Superior temporal gyrus (tissue), 1 donor: Measurements from ENCODE around the gene DCDC2B.
"Not testable (repeated sequence)": the region's sequence is repeated elsewhere in the genome, so short reads cannot be mapped to it uniquely, and the experiment has no call there.

ENCODE experiments used
- DNase-seq: peaks from one replicate; pipeline ENCODE4 v3.0.0-alpha.2; 2016; ENCODE audit errors: extremely low spot score

DCDC2B gene

DNA sequence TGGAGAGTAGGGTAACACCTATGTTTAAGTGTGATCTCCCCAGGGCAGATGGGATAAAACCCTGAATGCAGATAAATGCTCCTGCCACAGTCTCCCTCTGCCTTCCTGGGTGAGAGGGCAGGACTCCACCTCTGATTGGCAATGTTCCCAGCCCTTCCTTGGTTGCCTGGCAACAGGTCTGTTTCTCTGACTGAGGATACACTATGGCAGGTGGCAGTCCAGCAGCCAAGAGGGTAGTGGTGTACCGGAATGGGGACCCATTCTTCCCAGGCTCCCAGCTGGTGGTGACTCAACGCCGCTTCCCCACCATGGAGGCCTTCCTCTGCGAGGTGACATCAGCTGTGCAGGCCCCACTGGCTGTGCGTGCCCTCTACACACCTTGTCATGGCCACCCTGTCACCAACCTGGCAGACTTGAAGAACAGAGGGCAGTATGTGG is at the start of gene DCDC2B:
TSS of gene DCDC2B (plus strand) at position 199 of the 438 bp plus-strand sequence. CDS start at position 204, 5 bp downstream.
- DNase-seq: no peak

DNA sequence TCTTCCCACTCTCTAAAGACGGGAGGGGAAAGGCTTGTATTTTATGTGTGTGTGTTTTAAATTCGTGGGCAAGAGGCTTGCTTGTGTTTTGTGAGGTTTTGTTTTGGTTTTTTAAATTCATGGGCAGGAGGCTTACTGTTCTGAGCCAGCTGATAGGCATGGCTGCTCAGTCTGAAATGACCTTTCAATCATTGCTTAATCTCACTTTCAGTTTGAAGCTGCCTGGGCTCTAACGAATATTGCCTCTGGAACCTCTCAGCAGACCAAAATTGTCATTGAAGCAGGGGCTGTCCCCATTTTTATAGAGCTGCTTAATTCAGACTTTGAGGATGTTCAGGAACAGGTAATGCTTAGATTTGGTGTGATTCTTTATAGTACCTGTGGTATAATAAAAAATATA is 49.7 kb upstream of the DCDC2B start:
- no peak for DNase-seq

DNA sequence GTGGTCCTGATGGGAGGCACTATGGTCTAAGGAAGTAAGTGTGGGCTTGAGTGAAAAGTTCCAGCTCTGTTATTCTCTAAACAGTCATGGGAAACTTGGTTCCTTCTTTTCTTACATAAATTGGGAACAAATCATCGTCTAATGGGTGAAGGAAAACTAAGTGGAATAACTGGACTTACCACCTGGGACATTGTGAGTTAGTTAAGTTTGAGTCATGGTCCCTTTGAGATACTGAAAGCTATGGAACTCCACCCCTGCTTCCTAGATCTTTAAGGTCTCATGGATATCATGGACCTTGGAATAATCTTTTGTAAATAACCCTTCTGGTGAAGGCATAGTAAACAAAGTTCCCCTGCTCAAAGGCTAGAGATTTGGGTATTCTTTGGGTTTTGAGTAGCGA is 45.5 kb upstream of the DCDC2B start:
- DNase-seq: no peak

DNA sequence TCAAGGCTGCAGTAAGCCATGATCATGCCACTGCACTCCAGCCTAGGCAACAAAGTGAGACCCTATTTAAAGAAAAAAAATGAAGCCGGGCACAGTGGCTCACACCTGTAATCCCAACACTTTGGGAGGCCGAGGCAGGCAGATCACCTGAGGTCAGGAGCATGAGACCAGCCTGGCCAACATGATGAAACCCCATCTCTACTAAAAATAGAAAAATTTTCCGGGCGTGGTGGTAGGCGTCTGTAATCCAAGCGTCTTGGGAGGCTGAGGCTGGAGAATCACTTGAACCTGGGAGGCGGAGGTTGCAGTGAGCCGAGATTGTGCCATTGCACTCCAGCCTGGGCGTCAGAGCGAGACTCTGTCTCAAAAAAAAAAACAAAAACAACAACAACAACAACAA is 43.3 kb upstream of the DCDC2B start:
- not testable (repeated sequence) for DNase-seq

DNA sequence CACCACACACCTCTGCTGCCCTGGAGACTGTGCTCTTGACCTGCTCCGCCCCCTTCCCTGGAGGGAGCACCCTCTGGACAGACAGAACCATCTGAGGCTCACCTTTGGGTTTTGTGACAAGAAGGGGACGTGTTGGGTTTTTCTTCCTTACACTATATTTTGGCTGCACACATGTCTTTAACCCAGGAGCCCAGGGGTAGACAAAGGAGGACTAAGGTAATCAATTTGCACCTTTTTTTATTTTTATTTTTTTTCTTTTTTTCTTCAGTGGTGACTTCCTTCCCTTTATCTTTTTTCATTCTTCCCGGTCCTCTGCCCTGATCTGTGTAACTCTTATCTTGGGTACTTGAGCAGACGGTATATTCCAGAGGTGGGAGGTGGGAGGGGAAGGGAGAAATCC is 37.9 kb upstream of the DCDC2B start:
- DNase-seq: no peak

DNA sequence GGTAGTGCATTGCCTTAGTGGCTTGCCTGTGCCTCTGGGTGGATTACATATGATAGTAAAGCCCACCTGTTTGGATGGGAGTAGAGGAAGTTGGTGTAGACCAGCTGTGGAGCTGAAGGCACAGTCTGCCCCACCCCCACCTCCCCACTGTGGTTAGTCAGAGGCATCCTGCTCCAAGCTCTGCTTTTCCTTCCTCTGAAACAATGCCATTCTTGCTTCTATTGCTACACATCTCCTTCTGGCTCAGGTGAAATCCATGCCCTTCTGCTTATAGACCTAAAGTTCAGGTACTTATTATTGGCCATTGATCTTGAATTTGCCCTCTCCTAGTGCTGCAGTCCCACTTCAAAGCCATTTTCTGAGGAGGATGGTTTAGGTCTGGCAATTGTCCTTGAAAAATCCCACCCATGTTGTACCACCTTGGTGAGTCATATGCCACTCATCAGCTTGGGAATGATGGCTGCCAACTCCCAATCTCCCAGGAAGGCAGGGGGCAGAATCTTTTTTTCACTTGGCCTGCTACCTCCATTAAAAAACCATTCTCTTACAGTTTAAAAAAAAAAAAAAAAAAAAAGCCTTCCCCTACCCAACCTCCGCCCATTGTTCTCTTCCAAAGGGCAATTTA is 36.2 kb upstream of the DCDC2B start:
- DNase-seq: no peak

DNA sequence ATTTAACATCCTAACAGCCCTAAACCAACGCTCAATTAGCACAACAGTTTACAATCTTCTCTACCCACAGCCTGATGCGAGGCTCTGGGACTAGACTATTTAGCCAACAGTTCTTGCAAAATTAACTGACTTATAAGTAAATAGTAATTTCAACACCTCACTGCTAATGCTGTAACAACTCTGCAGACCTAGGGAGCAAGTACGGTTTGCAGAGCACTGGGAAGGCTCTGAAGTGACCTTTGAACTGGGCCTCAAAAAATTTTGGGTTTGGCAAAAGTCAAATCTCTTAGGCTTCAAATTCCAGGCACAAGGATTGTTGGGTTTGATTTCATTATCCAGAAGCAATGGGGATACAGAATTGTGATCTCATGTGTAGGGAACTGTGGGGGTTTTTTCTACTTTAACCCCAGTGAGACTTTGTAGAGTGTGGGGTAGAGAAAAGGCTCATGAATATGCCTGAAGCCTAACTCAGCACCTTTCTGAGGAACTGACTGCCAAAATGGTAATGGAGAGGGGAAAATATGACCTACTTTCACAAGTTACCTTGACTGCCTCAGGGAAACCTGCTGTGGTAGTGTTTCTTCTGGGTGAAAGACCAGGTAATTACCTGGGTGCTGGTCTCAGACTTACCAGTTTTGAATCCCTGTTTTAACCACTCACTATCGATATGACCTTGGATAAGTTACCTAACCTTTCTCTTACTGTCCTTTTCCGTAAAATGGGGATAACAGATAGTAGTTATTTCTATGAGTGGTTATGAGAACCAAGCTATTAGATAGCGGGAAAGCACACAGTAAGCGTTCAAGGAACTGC is 30.3 kb upstream of the DCDC2B start:
- DNase-seq: no peak

DNA sequence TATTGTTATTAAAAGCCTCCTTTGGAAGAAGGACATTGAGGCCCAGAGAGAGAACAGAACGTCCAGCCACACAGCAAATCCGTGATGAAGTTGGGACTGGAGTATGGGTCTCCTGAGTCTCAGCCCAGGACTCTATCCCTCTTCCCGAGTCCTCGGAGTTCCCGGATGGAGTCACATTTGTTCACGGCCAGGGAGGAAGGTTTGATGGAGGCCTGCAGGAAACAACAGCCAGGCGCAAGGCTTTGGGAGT is 29.8 kb upstream of the DCDC2B start:
- no peak for DNase-seq

DNA sequence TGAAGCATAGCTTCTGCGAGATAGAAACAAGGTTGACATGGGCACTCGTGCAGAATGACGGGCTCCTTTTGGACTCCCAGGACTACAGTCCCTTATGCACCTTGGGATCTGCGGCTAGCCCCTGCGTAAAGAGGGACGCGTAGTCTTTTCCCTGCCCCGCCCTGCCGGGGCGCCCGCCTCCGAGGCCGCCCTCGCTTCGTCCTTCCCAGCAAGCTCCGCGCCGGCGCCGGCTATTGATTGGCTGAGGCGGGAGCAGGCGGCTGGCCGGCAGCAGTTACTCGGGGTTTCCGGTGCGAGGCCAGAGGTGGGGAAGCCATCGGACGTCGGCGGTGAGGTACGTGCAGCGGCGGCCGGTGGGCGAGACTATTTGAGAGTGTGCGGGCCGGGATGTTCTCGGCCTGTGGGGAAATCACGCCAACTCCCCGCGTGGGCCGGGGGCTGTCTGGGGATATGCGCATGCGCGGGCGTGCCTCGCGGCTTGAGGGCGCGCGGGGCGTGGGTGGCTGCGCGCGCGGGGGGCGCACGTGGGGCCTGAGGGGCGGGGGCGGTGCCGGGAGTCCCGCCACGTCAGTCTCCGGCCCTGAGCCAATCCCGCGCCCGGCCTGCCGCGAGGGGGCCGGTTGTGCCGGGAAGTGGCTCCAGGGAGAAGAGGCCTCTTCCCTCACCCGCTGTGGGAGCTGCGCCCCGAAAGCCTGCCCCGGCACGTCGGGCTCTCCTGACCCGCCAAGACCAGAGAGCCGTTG is 29.3 kb upstream of the DCDC2B start, which contains the start of gene TXLNA:
TSS of gene TXLNA (plus strand) at position 233 of the 743 bp plus-strand sequence. CDS start 671 bp downstream, outside the sequence.
- DNase-seq: peak; percentile 93

DNA sequence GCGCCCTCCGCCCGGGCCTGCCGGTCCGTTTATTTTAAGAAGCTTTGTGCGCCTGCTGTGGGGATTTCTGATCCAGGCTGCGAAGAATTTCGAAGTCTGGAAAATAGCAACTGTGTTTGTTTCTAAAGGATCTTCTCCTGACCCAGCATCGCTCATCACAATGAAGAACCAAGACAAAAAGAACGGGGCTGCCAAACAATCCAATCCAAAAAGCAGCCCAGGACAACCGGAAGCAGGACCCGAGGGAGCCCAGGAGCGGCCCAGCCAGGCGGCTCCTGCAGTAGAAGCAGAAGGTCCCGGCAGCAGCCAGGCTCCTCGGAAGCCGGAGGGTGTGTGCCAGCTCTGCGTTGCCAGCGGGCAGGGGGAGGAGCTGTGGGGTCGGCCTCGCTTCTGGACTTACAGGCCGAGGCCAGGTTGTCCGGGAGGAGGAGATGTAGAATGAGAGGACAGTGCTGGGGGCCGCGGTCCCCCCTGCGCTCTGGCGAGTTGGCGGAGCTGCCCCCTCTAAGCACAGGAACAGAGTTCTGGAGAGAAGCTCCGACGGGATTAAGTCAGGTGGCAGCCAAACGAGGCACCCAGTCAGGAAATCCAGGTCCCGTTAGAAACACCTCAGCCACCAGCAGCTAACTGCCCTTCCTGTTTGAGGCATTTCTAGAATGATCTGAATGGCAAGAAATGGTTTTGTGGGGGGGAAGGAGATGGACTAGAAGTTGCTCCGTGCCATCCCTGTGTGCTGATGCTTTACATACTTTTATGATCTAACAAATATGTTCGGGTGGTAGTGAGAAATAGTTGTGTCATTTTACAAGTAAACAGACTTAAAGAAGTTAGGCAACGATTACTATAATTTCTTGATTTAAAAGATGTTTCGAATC is 28.5 kb upstream of the DCDC2B start:
- no peak for DNase-seq

DNA sequence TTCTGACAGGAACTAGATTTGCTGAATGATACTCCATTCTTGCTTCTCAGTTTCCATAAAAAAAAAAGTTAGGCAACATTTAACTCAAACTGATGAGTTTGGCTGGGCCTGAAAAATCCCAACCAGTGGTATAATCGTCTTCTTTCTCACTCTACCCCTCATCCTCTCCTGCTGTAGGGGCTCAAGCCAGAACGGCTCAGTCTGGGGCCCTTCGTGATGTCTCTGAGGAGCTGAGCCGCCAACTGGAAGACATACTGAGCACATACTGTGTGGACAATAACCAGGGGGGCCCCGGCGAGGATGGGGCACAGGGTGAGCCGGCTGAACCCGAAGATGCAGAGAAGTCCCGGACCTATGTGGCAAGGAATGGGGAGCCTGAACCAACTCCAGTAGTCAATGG is 27.8 kb upstream of the DCDC2B start:
- no peak for DNase-seq

DNA sequence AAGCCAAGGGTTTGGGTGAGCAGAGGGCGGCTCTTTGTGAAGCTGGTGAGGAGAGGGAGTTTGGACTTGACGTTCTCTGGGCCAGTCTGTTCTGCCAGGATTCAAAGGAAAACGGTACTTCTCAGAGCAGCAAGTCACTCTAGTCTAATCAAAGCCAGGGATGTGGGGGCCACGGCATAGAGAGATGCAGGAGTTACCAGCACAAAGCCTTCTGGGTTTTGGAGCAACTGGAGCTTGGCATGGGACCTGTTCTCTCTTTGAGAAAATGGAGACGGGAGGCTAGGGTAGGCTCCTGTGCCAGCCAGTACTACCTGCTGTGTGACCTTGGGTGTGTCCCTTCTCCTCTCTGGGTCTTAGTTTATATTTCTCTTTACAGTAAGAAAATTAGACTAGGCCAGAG is 27.3 kb upstream of the DCDC2B start:
- no peak for DNase-seq

DNA sequence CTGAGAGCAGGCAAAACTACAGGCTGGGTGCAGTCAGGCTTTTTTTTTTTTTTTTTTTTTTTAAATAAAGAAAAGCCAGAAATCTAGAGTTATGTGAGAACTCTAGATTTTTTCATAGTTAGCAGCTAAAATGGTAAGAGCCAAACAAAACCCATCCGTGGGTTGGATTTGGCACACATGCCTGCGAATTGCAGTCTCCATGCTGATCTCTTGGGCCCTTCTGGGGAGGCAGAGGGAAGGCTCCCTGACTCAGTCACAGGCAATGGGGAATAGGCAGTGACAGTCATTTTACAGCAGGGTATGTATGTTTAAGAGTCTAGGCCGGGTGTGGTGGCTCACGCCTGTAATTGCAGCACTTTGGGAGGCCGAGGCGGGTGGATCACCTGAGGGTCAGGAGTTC is 26.8 kb upstream of the DCDC2B start:
- DNase-seq: no peak

DNA sequence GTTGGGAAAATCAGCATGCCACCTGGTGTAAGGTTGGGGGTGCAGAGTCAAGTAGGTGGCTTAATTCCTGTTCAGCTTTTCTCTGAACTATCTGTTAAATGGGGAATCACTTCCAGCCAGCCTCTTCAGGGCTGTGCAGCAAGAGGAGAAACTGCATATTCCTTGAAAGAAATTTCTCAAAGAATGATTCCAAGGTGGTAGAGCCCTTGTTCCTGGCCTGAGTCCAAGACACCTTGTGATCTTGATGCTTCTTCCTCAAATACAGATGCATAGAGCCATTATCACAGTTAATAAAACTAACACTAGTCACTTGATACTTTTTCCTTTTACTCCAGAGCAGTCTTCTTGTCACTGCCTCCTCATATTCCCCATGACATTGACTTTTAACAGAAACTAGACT is 24.2 kb upstream of the DCDC2B start:
- DNase-seq: no peak

DNA sequence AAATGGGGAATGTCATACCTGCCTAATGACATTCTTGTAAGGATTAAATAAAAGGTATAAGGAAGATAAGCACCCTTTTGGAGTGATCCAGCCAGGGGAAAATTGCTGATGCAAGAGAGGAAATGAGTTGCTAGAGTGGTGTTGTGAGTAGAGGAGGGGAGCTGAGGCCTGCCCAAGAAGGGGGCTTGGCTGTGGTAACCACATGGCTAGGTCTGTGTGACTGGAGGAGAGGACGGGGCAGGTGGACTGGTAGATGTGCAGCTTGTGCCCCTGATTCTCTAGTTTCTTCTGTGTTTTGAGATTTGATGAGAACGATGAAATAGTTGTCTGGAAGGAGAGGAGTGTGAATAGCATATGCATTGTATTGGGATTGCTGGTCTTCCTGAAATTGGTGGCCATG is 22.8 kb upstream of the DCDC2B start:
- no peak for DNase-seq

DNA sequence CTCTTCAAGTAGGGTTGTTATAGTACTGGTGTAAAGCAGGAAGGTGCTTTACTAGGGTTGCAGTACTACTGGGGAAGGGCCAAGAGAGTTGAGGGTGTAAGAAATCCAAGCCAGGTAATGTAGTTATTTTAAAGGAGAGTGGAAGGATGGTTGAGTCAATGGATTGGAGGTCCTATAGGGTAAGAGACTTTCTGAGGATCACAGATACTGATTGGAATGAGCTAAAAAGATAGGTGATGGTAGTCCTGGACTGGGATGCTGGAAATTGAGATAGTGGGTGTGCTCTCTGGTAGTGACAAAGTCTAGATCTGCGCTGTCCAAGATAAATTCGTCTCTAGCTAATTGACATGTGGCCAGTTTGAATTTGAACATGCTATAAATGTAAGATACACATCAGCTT is 22.4 kb upstream of the DCDC2B start:
- DNase-seq: no peak

DNA sequence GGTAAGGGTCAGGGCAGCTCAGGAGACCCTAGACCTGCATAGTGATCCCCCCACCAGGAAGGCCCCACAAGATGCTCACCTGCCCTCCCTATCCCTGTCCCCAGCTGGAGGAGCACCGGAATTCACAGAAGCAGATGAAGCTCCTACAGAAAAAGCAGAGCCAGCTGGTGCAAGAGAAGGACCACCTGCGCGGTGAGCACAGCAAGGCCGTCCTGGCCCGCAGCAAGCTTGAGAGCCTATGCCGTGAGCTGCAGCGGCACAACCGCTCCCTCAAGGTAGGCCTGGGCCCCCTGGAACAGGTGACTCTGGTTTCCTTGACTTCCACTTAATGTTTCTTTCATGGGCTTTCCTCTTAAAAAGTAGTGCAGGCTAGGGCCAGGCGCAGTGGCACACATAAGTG is 21.0 kb upstream of the DCDC2B start:
- no peak for DNase-seq

DNA sequence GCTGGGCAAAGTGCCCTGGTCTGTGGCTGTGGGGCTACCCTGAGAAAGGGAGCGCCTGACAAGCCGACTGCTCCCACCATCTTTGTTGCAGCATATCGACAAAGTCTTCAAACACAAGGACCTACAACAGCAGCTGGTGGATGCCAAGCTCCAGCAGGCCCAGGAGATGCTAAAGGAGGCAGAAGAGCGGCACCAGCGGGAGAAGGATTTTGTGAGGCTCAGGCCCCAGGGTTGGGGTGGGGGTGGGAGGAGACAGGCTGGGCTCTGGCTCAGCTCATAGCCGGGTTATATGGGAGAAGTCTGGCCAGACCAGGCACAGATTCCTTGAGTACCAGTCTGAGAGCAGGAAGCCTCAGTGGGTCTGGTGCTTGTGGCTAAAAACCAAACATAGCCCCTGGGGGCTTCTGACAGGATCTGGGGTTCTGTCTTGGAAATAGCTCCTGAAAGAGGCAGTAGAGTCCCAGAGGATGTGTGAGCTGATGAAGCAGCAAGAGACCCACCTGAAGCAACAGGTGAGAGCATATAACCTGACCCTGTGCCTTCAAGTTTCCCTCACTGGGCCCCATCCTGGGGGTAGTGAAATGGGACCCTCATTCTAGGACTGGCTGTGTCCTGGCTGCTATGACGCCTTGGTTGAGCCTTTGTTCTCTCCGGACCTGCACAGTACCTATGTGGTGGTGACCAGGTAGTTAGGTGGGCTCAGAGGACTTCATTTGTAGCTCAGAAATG is 16.5 kb upstream of the DCDC2B start:
- DNase-seq: no peak

DNA sequence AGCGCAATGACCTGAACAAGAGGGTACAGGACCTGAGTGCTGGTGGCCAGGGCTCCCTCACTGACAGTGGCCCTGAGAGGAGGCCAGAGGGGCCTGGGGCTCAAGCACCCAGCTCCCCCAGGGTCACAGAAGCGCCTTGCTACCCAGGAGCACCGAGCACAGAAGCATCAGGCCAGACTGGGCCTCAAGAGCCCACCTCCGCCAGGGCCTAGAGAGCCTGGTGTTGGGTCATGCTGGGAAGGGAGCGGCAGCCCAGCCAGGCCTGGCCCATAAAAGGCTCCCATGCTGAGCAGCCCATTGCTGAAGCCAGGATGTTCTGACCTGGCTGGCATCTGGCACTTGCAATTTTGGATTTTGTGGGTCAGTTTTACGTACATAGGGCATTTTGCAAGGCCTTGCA is 13.9 kb upstream of the DCDC2B start:
- DNase-seq: no peak

DNA sequence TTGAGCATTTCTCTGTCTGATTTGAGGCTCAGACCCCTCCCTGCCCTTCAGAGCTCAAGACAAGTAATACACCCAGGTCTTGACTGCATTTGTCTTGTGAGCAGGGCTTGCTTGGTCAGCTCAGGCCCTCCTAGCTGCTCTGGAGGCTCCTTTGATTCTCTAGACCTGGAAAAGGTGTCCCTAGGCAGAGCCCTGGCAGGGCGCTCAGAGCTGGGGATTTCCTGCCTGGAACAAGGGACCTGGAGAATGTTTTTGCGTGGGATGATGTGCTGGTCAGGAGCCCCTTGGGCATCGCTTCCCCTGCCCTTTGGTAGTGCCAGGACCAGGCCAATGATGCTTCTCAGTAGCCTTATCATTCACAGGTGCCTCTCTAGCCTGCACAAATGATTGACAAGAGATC is 13.4 kb upstream of the DCDC2B start:
- DNase-seq: no peak
